Vagina (tissue), 2 donors: ENCODE results near the gene SLC22A31.

ENCODE experiments used
- CTCF ChIP-seq, 3 experiments: fragments of 450-650 bp in 2 of 3; fragments of 200-600 bp in 1 of 3; sonication (generic) in 1 of 3; IDR thresholded peaks; one replicate each; pipeline ENCODE4 v1.5.1; 2017 to 2019; ENCODE audit warnings: antibody characterized with exemption in 3 of 3, mild to moderate bottlenecking in 2 of 3, moderate library complexity in 2 of 3
- POLR2A ChIP-seq, 2 donors: fragments of 450-650 bp; IDR thresholded peaks; one replicate each; pipeline ENCODE4 v1.6.1; 2017; ENCODE audit warnings: antibody characterized with exemption in 2 of 2, mild to moderate bottlenecking in 2 of 2, moderate library complexity in 2 of 2
- POLR2AphosphoS5 ChIP-seq, 2 donors: sonication (generic); formaldehyde crosslinking; IDR thresholded peaks; one replicate each; pipeline ENCODE4 v1.9.0; 2017; ENCODE audit warnings: antibody characterized with exemption in 2 of 2, mild to moderate bottlenecking in 2 of 2, low read depth in 1 of 2; ENCODE audit not compliant: insufficient read depth in 1 of 2

GRCh38 chr16:89198417-89199240, 1.7 kb downstream of the SLC22A31 start:
- TF ChIP-seq CTCF (IDR thresholded peaks at IDR 0.05) (no peak), POLR2A (IDR thresholded peaks at IDR 0.05) (no peak), POLR2AphosphoS5 (IDR thresholded peaks at IDR 0.05; ENCODE audit: insufficient read depth in 1 of 2, low read depth in 1 of 2) (no peak)
